ENCODE measurements around the gene PCDH9.

PCDH9 gene

GRCh38 chr13:66424422-66424821 is 805.7 kb downstream of the PCDH9 start:
- Histone ChIP-seq H3K4me3 (ENCODE audit: low read depth, low read length) (no peak overlapping the region), H3K36me3 (replicated peaks) (no peaks in the 10 kb centered on the region), H3K27me3 (replicated peaks) (no peaks in the 10 kb centered on the region), H3K27ac (peak overlapping the region; percentile 48)
- DNase-seq, result no peak
- in situ Hi-C loops (cut with HindIII; ENCODE audit: low pct_ligation_motif_present, low sequenced_read_pairs), result no loop called here
- no peak for TF ChIP-seq CTCF (IDR thresholded peaks at IDR 0.05; ENCODE audit: low read depth, low read length, missing control alignments)

GRCh38 chr13:66415444-66415843 is 814.7 kb downstream of the PCDH9 start:
- no peaks in the 10 kb centered on the region for H3K27me3 ChIP-seq (replicated peaks)
- H3K36me3 ChIP-seq (replicated peaks), result no peaks in the 10 kb centered on the region
- in situ Hi-C loops (cut with HindIII; ENCODE audit: low pct_ligation_motif_present, low sequenced_read_pairs), result no loop called here
- no peak for TF ChIP-seq CTCF (IDR thresholded peaks at IDR 0.05; ENCODE audit: low read depth, low read length, missing control alignments)
- no peak overlapping the region for H3K27ac ChIP-seq
- no peak for DNase-seq
- H3K4me3 ChIP-seq (ENCODE audit: low read depth, low read length), result no peak overlapping the region

- TF ChIP-seq CTCF (IDR thresholded peaks at IDR 0.05; ENCODE audit: low read depth, low read length, missing control alignments), result no peak
- in situ Hi-C loops (cut with HindIII; ENCODE audit: low pct_ligation_motif_present, low sequenced_read_pairs), result no loop called here
- no peak overlapping the region for H3K4me3 ChIP-seq (ENCODE audit: low read depth, low read length)
- no peaks in the 10 kb centered on the region for H3K36me3 ChIP-seq (replicated peaks)
- no peak for DNase-seq
- H3K27me3 ChIP-seq (replicated peaks), result no peaks in the 10 kb centered on the region
- H3K27ac ChIP-seq, result no peak overlapping the region
Observed at GRCh38 chr13:66414066-66414800, 815.9 kb downstream of the PCDH9 start.

GRCh38 chr13:66410314-66410713 is 819.8 kb downstream of the PCDH9 start:
- no peaks in the 10 kb centered on the region for H3K27me3 ChIP-seq (replicated peaks)
- no peaks in the 10 kb centered on the region for H3K36me3 ChIP-seq (replicated peaks)
- no peak overlapping the region for H3K4me3 ChIP-seq (ENCODE audit: low read depth, low read length)
- no peak for TF ChIP-seq CTCF (IDR thresholded peaks at IDR 0.05; ENCODE audit: low read depth, low read length, missing control alignments)
- no peak for DNase-seq
- in situ Hi-C loops (cut with HindIII; ENCODE audit: low pct_ligation_motif_present, low sequenced_read_pairs), result no loop called here
- H3K27ac ChIP-seq, result no peak overlapping the region

GRCh38 chr13:66409542-66409941 is 820.6 kb downstream of the PCDH9 start:
- Histone ChIP-seq H3K4me3 (ENCODE audit: low read depth, low read length) (no peak overlapping the region), H3K36me3 (replicated peaks) (no peaks in the 10 kb centered on the region), H3K27ac (no peak overlapping the region), H3K27me3 (replicated peaks) (no peaks in the 10 kb centered on the region)
- no peak for DNase-seq
- in situ Hi-C loops (cut with HindIII; ENCODE audit: low pct_ligation_motif_present, low sequenced_read_pairs), result no loop called here
- TF ChIP-seq CTCF (IDR thresholded peaks at IDR 0.05; ENCODE audit: low read depth, low read length, missing control alignments), result no peak

GRCh38 chr13:66407128-66407527 is 823.0 kb downstream of the PCDH9 start:
- H3K36me3 ChIP-seq (replicated peaks), result no peaks in the 10 kb centered on the region
- H3K27ac ChIP-seq, result no peak overlapping the region
- no peak overlapping the region for H3K4me3 ChIP-seq (ENCODE audit: low read depth, low read length)
- no peak for DNase-seq
- no peaks in the 10 kb centered on the region for H3K27me3 ChIP-seq (replicated peaks)
- TF ChIP-seq CTCF (IDR thresholded peaks at IDR 0.05; ENCODE audit: low read depth, low read length, missing control alignments), result no peak
- in situ Hi-C loops (cut with HindIII; ENCODE audit: low pct_ligation_motif_present, low sequenced_read_pairs), result no loop called here

All from brain microvascular endothelial cell (primary cell).